Heart right ventricle (tissue), 16 donors: ENCODE results near the gene SART3. TPM values are rescaled to one million over a fixed set of nuclear protein-coding genes. Genes with fewer than 3 reads are reported as not detected.

Experiments used
- ATAC-seq, 8 donors: fragments of 200-7000 bp; cut with Tn5 transposase; one replicate each; pipeline ENCODE4 v1.9.1; 2020; ENCODE audit warnings: mild to moderate bottlenecking in 8 of 8, moderate library complexity in 8 of 8, moderate number of reproducible peaks in 1 of 8
- DNase-seq, 2 donors: peaks; one replicate each; pipeline ENCODE4 v3.0.0-alpha.2; 2020
- H3K27ac ChIP-seq, 10 donors: fragments of 200-600 bp; sonication (generic) in 2 of 10; one replicate each; pipeline versions ENCODE4 v1.5.0 to v1.8.0; 2020 to 2022; ENCODE audit warnings: mild to moderate bottlenecking in 3 of 10
- H3K27me3 ChIP-seq, 7 donors: fragments of 200-600 bp; one replicate each; pipeline ENCODE4 v1.8.0; 2021 to 2022; ENCODE audit warnings: mild to moderate bottlenecking in 2 of 7
- H3K36me3 ChIP-seq, 9 donors: fragments of 200-600 bp; sonication (generic) in 1 of 9; one replicate each; pipeline versions ENCODE4 v1.5.0 to v1.8.0; 2020 to 2022; ENCODE audit warnings: mild to moderate bottlenecking in 2 of 9
- H3K4me1 ChIP-seq, 9 donors: fragments of 200-600 bp; sonication (generic) in 1 of 9; one replicate each; pipeline versions ENCODE4 v1.5.0 to v1.8.0; 2020 to 2022; ENCODE audit warnings: mild to moderate bottlenecking in 4 of 9
- H3K4me3 ChIP-seq, 10 donors: fragments of 200-600 bp; sonication (generic) in 2 of 10; one replicate each; pipeline versions ENCODE4 v1.5.0 to v1.8.0; 2020 to 2022; ENCODE audit warnings: mild to moderate bottlenecking in 7 of 10, moderate library complexity in 2 of 10
- H3K9me3 ChIP-seq, 11 donors: fragments of 200-600 bp in 10 of 11; sonication (generic) in 2 of 11; one replicate each; pipeline versions ENCODE4 v1.5.0 to v1.8.0; 2013 to 2022; ENCODE audit warnings: mild to moderate bottlenecking in 2 of 11, control low read depth in 1 of 11, moderate library complexity in 1 of 11
- WGBS, 2 donors: extraction: QIAGEN DNeasy Blood & Tissue Kit; methylation state at CpG; one replicate each; pipeline ENCODE4 v1.1.7; 2013; ENCODE audit warnings: inconsistent platforms in 1 of 2; 5-methylcytosine and 5-hydroxymethylcytosine counted together
- intact Hi-C, 10 donors: fragments of 100-400 bp; cut with DNase I; formaldehyde crosslinking; loops; one replicate each; pipeline versions ENCODE4 v1.11.1 to v1.14.2; 2022
- polyA plus RNA-seq, 2 donors: library from polyadenylated mRNA; stranded (reverse); fragments of 200-250 nt; gene quantifications; one replicate each; pipeline ENCODE4 v1.2.3, GENCODE V29; 2013
- total RNA-seq, 10 donors: library from RNA; stranded (reverse); fragmentation: NEBNext Ultra II Directional in 3 of 10; extraction: Animal tissue kit (Norgen Biotek cat#: 25700) in 3 of 10; gene quantifications; one replicate each; pipeline versions ENCODE4 v1.2.1 to v1.2.4, GENCODE V29; 2021 to 2023
- TF ChIP-seq, protein P1 (sequence below), 9 donors: fragments of 200-600 bp; sonication (generic) in 2 of 9; IDR thresholded peaks; one replicate each; pipeline versions ENCODE4 v1.5.0 to v1.8.0; 2021 to 2022; ENCODE audit warnings: antibody characterized with exemption in 9 of 9, mild to moderate bottlenecking in 5 of 9, moderate library complexity in 1 of 9
- donor health status: Arrhythmogenic right ventricular cardiomyopathy.
- donor health status: ischemic (EF 13 %, LVEDD 7.1; RV severe dilation, severe dysfunction).
- donor health status: healthy with polysubstance abuse.
- donor health status: DM: no; HTN: yes; CAD: no.
- donor health status: DM: no; HTN: no; CAD: no.
- donor health status: ischemic (EF 25% LVEDD 6.9; RV normal size, moderate dysfunction).
- donor health status: ischemic (EF 25% LVEDD 5.7; RV mildly dilated, moderate dysfunction).
- donor health status: healthy.
- donor health status: DM: yes; HTN: yes; CAD: no.
- donor health status: Ischemic cardiomyopathy.
- donor health status: ischemic (EF 35%, LVEDD 5.7; RV mildly dilated, moderate dysfunction).
- donor health status: nonischemic (EF 11% LVEDD 7.7; RV severe dilation, severe dysfunction).
- donor health status: DM: yes; HTN: yes; CAD: no.
- donor health status: PGD.
- donor health status: ischemic (EF 29% LVEDD 5.4; RV normal size, mild dysfunction).
- donor health status: nonischemic (EF 23%, LVEDD 6.1; RV moderate dilation, normal function).

The SART3 gene
- total and polyA plus RNA-seq, 12 donors = 13.5 to 38.0 (median 24.4) TPM

DNA sequence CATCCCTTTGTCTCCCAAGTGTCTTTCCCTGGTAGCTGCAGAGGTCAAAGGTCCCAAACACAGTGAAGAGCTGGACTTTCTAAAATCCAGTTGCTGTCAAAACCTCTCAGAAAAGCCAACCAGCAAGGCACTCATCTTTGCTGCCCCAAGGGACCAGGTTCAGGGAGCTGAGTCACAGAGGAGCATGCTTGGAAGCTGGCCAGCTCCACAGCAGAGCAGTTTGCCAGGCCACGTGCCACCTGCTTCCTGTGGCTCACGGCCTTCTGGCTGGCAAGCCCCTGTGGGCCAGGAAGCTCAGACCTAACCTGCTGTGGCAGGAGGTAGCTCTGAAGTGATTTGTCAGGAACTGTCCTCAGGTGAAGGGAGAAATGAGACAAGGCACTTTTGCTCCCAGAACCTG is 5.0 kb upstream of the SART3 start:
- TF ChIP-seq, protein P1, sequence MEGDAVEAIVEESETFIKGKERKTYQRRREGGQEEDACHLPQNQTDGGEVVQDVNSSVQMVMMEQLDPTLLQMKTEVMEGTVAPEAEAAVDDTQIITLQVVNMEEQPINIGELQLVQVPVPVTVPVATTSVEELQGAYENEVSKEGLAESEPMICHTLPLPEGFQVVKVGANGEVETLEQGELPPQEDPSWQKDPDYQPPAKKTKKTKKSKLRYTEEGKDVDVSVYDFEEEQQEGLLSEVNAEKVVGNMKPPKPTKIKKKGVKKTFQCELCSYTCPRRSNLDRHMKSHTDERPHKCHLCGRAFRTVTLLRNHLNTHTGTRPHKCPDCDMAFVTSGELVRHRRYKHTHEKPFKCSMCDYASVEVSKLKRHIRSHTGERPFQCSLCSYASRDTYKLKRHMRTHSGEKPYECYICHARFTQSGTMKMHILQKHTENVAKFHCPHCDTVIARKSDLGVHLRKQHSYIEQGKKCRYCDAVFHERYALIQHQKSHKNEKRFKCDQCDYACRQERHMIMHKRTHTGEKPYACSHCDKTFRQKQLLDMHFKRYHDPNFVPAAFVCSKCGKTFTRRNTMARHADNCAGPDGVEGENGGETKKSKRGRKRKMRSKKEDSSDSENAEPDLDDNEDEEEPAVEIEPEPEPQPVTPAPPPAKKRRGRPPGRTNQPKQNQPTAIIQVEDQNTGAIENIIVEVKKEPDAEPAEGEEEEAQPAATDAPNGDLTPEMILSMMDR (IDR thresholded peaks at IDR 0.05) = no peak
- intact Hi-C loops = loop anchor here in 6 of 10 donors (2.0 to 10.0 kb wide), 9 partner anchors 49 to 529 kb away; partner anchors contain the start of genes SSH1 (in 2 of the 6), ALKBH2 (in 1 of the 6) and UNG (in 1 of the 6)
- DNase-seq = peak; percentile 69 to 74
- Histone ChIP-seq H3K27ac (peak overlapping the region in 9 of 10 donors; percentile 26 to 97 (median 53)), H3K9me3 (no peaks in the 10 kb centered on the region), H3K27me3 (no peaks in the 10 kb centered on the region), H3K4me1 (peaks cover 0 to 66% (median 37%) of the 10 kb centered on the region in 9 donors), H3K36me3 (peaks cover 0 to 68% (median 58%) of the 10 kb centered on the region in 9 donors), H3K4me3 (no peak overlapping the region)
- WGBS, 2 donors = 15 to 18% methylated on average over 2 of the region's 2 CpGs
- peak in 3 of 8 donors; percentile 5 to 23 (median 12) for ATAC-seq

DNA sequence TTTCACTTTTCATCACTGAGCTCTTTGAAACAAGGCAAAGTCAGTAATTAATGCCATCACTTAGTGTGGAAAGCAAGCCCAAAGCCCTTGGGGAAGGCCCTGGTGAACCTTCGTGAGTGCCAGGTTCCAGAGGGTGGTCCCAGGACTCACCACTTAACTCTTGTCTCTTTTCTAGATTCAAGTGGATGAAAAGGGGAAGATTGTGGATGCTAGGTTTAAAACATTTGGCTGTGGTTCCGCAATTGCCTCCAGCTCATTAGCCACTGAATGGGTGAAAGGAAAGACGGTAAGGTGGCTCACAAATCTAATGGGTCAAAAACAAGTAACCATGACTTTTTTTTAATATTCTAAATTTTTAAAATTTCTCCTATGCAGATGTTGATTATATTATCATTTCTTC is 4.2 kb upstream of the SART3 start:
- peaks cover under 1 to 68% (median 41%) of the 10 kb centered on the region in 9 donors for H3K4me1 ChIP-seq
- ATAC-seq = no peak
- peaks cover 0 to 64% (median 57%) of the 10 kb centered on the region in 9 donors for H3K36me3 ChIP-seq
- peak overlapping the region in 8 of 10 donors; percentile 3 to 97 (median 52) for H3K27ac ChIP-seq
- no peaks in the 10 kb centered on the region for H3K9me3 ChIP-seq
- no peak overlapping the region for H3K4me3 ChIP-seq
- H3K27me3 ChIP-seq = no peaks in the 10 kb centered on the region
- WGBS, 2 donors = 86 to 87% methylated on average over 3 of the region's 3 CpGs
- TF ChIP-seq, protein P1 (IDR thresholded peaks at IDR 0.05) = no peak
- DNase-seq = no peak
- intact Hi-C loops = loop anchor here in 6 of 10 donors (5.0 to 10.0 kb wide), 7 partner anchors 52 to 530 kb away; partner anchors contain the start of genes SSH1 (in 2 of the 6), ALKBH2 (in 1 of the 6) and UNG (in 1 of the 6)

DNA sequence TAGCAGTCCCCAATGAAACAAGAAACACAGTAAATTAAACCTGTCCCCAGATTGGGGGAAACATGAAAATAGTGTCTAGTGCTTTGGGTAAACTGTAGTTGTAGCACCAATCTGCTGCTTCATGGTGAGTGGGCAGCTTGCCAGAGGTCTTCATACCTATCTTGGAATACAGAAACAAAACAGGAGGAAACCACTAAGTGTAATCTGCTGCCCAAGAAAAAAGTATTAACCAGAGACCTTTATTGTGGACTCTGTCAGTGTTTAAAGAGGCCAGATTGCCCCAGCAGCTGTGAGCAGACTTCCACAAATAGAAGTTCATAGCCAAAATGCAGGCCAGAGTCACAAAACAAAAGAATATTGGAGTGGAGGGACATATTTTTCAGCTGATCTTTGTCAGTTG is 3.8 kb upstream of the SART3 start:
- H3K4me3 ChIP-seq = no peak overlapping the region
- peaks cover 5 to 72% (median 46%) of the 10 kb centered on the region in 9 donors for H3K4me1 ChIP-seq
- TF ChIP-seq, protein P1 (IDR thresholded peaks at IDR 0.05) = no peak
- peaks cover 0 to 60% (median 53%) of the 10 kb centered on the region in 9 donors for H3K36me3 ChIP-seq
- H3K9me3 ChIP-seq = no peaks in the 10 kb centered on the region
- ATAC-seq = no peak
- intact Hi-C loops = loop anchor here in 9 of 10 donors (5.0 to 10.0 kb wide), 10 partner anchors 53 to 530 kb away; partner anchors contain the start of genes ALKBH2 (in 5 of the 9), SSH1 (in 4 of the 9), CORO1C (in 2 of the 9) and UNG (in 1 of the 9)
- no peak for DNase-seq
- H3K27ac ChIP-seq = peak overlapping the region in 8 of 10 donors; percentile 3 to 97 (median 52)
- no peaks in the 10 kb centered on the region for H3K27me3 ChIP-seq

DNA sequence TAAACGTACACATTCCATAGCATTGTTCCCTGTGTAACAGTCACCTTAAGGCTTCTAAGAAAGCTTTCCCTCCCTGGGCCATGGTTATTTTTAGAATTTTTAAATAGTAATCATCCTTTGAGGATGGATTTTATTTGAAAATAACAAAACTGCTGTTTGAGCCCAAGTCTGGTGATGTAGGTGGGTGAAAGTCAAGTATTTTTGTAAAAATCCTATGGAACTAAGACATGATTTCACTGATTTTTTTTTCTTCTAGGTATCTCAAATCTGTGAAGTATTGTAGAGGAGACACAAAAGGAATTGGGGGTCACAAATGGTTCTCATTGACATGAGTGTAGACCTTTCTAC is 2.8 kb upstream of the SART3 start:
- intact Hi-C loops = loop anchor here in 9 of 10 donors (1.0 to 10.0 kb wide), 15 partner anchors 53 to 531 kb away; partner anchors contain the start of genes ALKBH2 (in 7 of the 9), SSH1 (in 4 of the 9), CORO1C (in 2 of the 9) and UNG (in 1 of the 9)
- peak overlapping the region in 9 of 10 donors; percentile 57 to 99 (median 89) for H3K4me3 ChIP-seq
- no peak for DNase-seq
- no peaks in the 10 kb centered on the region for H3K27me3 ChIP-seq
- peaks cover 5 to 80% (median 55%) of the 10 kb centered on the region in 9 donors for H3K4me1 ChIP-seq
- peak overlapping the region in 6 of 10 donors; percentile 78 to 97 (median 93) for H3K27ac ChIP-seq
- no peaks in the 10 kb centered on the region for H3K9me3 ChIP-seq
- TF ChIP-seq, protein P1 (IDR thresholded peaks at IDR 0.05) = peak in 3 of 9 donors; percentile 5 to 23 (median 17)
- peaks cover 0 to 51% (median 46%) of the 10 kb centered on the region in 9 donors for H3K36me3 ChIP-seq
- 0 to 8% methylated on average over 1 of the region's 1 CpG for WGBS, 2 donors
- no peak for ATAC-seq
